Astrocyte of the spinal cord (primary cell): ENCODE measurements around the gene RAB10.

Source experiments
- DNase-seq: peaks from one replicate; pipeline ENCODE4 v3.0.0; 2011; ENCODE audit warnings: low read depth, low spot score
- H3K4me3 ChIP-seq: 2 replicates; pipeline ENCODE4 v1.5.1; 2011; ENCODE audit warnings: low read depth, mild to moderate bottlenecking, low read length, moderate library complexity
- CTCF ChIP-seq: IDR thresholded peaks from 2 replicates; pipeline ENCODE4 v1.5.1; 2012; ENCODE audit warnings: low read depth, mild to moderate bottlenecking, low read length, inconsistent platforms
- in situ Hi-C: cut with HindIII; loops from 2 replicates; pipeline ENCODE4 v1.10.0; 2017; ENCODE audit warnings: low sequenced_read_pairs

Gene RAB10

GRCh38 chr2:26168785-26169184 lies 134.9 kb downstream of the RAB10 start:
- no peak overlapping the region for H3K4me3 ChIP-seq
- in situ Hi-C loops, result no loop called here
- DNase-seq, result no peak
- TF ChIP-seq CTCF, result no peak

GRCh38 chr2:26169226-26169625 lies 135.3 kb downstream of the RAB10 start:
- in situ Hi-C loops, result no loop called here

GRCh38 chr2:26169681-26170414 lies 136.0 kb downstream of the RAB10 start:
- TF ChIP-seq CTCF, result no peak
- no peak for DNase-seq
- in situ Hi-C loops, result no loop called here
- no peak overlapping the region for H3K4me3 ChIP-seq

More at GRCh38 chr2:26169226-26169625, 135.3 kb downstream of the RAB10 start:
- no peak for DNase-seq
- no peak overlapping the region for H3K4me3 ChIP-seq
- no peak for TF ChIP-seq CTCF

- H3K4me3 ChIP-seq, result no peak overlapping the region
- TF ChIP-seq CTCF, result no peak
- no peak for DNase-seq
- in situ Hi-C loops, result no loop called here
These were observed 136.9 kb downstream of the RAB10 start for GRCh38 chr2:26170795-26171194.

- in situ Hi-C loops, result no loop called here
- no peak for DNase-seq
- no peak for TF ChIP-seq CTCF
- H3K4me3 ChIP-seq, result no peak overlapping the region
These were observed 138.4 kb downstream of the RAB10 start for GRCh38 chr2:26172189-26172870.

- no peak for TF ChIP-seq CTCF
- no peak for DNase-seq
- in situ Hi-C loops, result no loop called here
- H3K4me3 ChIP-seq, result no peak within 1 kb of the TSS
These were observed 139.2 kb downstream of the RAB10 start, which contains the start of gene GAREM2 for GRCh38 chr2:26172871-26173775. Gene GAREM2, plus strand, starts transcription at chr2:26173088. Its CDS starts 133 bp downstream, at chr2:26173221.
